Measurements from ENCODE around the gene STYXL1. TPM values are rescaled to one million over a fixed set of nuclear protein-coding genes. Genes with fewer than 3 reads are reported as not detected.

Gene STYXL1
- total RNA-seq, 1 donor from 2014 or later = 46.3 TPM

DNA sequence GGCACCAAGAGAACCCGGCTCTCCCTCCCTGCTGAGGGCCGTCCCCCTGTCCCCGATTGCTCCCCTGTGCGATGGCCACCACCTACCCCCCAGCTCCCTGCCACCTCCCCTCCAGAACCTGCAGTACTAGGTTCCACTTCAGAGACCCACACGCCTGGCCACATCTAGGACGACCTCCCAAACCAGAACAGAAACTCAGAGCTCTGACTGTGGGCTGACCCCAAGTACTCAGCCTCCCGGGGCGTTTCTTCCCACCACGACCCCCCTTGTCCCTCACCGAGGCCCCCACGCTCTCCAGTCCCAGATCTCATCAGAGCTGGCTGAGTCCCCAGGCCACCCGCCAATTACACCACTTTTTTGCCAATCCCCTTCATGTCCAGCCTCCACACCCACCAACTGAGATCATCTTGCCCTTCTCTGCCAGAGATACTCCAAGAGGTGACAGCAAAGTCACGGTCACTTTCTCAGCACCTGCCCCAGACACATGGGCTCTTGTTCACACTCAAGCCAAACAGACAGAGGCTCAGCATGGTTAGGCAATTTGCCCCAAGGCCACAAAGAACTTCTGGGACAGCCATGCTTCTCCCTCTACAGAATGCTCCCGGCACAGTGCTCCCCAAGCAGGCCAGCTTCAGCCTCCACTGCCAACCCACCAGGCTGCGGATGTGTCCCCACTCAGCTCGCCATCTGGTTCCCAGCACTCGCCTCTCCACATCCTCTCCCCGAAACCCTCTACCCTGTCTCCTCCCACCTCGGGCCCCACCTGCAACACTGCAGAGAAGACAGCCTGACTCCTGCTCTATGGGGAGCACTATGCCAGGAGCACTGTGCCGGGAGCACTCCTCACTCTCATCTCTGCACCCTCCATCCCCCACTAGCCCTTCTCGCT lies 58.1 kb downstream of the STYXL1 start:
- peak overlapping the region; percentile 61 for H3K4me3 Mint-ChIP-seq (ENCODE audit: unreplicated experiment)
- TF ChIP-seq, protein P1, sequence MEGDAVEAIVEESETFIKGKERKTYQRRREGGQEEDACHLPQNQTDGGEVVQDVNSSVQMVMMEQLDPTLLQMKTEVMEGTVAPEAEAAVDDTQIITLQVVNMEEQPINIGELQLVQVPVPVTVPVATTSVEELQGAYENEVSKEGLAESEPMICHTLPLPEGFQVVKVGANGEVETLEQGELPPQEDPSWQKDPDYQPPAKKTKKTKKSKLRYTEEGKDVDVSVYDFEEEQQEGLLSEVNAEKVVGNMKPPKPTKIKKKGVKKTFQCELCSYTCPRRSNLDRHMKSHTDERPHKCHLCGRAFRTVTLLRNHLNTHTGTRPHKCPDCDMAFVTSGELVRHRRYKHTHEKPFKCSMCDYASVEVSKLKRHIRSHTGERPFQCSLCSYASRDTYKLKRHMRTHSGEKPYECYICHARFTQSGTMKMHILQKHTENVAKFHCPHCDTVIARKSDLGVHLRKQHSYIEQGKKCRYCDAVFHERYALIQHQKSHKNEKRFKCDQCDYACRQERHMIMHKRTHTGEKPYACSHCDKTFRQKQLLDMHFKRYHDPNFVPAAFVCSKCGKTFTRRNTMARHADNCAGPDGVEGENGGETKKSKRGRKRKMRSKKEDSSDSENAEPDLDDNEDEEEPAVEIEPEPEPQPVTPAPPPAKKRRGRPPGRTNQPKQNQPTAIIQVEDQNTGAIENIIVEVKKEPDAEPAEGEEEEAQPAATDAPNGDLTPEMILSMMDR (IDR thresholded peaks at IDR 0.05; ENCODE audit: unreplicated experiment) = no peak
- no peak for DNase-seq (ENCODE audit: low spot score)
- peaks cover 8% of the 10 kb centered on the region for H3K27me3 Mint-ChIP-seq (ENCODE audit: unreplicated experiment)
- H3K27ac Mint-ChIP-seq (ENCODE audit: unreplicated experiment) = peak overlapping the region; percentile 6
- no peaks in the 10 kb centered on the region for H3K9me3 Mint-ChIP-seq (ENCODE audit: unreplicated experiment)
- H3K36me3 Mint-ChIP-seq (ENCODE audit: low read depth, unreplicated experiment) = peaks cover 9% of the 10 kb centered on the region
- H3K4me1 Mint-ChIP-seq (ENCODE audit: unreplicated experiment) = peaks cover 8% of the 10 kb centered on the region

DNA sequence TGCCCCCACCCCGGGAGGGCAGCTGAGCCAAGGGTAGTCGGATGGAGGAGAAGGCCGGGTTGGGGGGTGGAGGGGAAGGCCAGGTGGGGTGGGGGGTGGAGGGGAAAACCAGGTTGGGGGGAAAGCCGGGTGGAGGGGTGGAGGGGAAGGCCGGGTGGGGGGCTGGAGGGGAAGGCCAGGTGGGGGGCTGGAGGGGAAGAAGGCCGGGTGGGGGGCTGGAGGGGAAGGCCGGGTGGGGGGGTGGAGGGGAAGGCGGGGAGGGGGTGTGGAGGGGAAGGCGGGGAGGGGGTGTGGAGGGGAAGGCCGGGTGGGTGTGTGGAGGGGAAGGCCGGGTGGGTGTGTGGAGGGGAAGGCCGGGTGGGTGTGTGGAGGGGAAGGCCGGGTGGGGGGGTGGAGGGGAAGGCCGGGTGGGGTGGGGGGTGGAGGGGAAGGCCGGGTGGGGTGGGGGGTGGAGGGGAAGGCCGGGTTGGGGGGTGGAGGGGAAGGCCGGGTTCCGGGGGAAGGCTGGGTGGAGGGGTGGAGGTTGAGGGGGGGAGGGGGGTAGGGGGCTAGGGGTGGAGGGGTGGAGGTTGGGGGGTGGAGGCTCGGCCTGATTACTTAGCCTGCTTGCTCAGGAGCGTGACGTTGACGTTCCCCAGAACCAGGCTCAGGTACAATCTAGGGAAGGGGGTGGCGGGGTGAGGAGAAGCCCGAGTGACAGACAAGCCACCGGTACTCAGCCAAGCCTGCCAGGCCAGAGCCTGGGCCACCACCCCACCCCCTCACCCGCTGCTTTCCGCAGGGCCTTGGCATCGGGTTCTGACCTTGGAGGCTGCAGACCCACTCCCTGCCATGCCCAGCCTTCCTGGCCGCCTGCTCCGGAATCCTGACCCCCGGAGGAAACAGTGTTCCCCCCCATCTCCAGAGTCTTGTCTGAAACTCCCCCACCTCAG lies 59.0 kb downstream of the STYXL1 start:
- Mint-ChIP-seq H3K36me3 (ENCODE audit: low read depth, unreplicated experiment) (peaks cover 9% of the 10 kb centered on the region), H3K4me3 (ENCODE audit: unreplicated experiment) (no peak overlapping the region), H3K27ac (ENCODE audit: unreplicated experiment) (no peak overlapping the region), H3K27me3 (ENCODE audit: unreplicated experiment) (peaks cover 8% of the 10 kb centered on the region), H3K9me3 (ENCODE audit: unreplicated experiment) (no peaks in the 10 kb centered on the region), H3K4me1 (ENCODE audit: unreplicated experiment) (peaks cover 8% of the 10 kb centered on the region)
- TF ChIP-seq, protein P1 (IDR thresholded peaks at IDR 0.05; ENCODE audit: unreplicated experiment) = no peak
- DNase-seq (ENCODE audit: low spot score) = no peak

DNA sequence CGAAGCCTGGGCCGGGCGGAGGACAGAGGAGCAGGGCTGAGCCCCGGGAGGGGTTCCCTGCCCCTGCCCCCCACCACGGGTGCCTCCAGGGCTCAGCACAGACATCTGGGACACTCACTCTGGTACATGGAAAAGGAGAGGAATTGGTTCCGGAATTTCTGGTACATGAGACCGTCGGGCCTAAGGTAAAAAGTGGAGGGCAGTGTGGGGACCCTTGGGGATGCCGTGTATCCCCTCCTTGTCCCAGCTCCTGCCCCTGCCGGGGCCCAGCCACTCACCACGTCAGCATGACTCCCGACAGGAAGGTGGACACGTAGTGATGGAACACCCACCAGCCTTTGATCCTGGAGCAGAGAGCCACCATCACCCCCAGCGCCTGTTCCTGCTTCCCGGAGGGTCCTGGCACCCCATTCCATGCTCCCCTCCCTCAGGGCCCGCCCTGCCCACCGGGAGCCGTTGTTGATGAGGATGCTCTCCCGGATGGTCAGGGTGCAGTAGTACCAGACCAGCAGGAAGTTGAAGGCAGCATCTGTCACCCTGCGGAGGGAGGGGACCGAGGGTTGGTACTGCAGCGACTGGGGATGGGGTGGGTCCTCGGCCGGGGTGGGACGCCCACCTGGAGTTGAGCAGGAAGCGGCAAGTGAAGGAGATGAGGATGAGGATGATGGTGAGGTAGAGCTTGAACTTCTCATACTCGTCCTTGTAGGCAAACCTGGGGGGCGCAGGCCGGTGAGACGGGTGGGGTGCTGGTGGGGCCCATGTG lies 59.8 kb downstream of the STYXL1 start:
- Mint-ChIP-seq H3K4me3 (ENCODE audit: unreplicated experiment) (no peak overlapping the region), H3K36me3 (ENCODE audit: low read depth, unreplicated experiment) (peaks cover 9% of the 10 kb centered on the region), H3K4me1 (ENCODE audit: unreplicated experiment) (peaks cover 8% of the 10 kb centered on the region), H3K27ac (ENCODE audit: unreplicated experiment) (no peak overlapping the region), H3K9me3 (ENCODE audit: unreplicated experiment) (no peaks in the 10 kb centered on the region), H3K27me3 (ENCODE audit: unreplicated experiment) (peaks cover 6% of the 10 kb centered on the region)
- TF ChIP-seq, protein P1 (IDR thresholded peaks at IDR 0.05; ENCODE audit: unreplicated experiment) = no peak
- no peak for DNase-seq (ENCODE audit: low spot score)

DNA sequence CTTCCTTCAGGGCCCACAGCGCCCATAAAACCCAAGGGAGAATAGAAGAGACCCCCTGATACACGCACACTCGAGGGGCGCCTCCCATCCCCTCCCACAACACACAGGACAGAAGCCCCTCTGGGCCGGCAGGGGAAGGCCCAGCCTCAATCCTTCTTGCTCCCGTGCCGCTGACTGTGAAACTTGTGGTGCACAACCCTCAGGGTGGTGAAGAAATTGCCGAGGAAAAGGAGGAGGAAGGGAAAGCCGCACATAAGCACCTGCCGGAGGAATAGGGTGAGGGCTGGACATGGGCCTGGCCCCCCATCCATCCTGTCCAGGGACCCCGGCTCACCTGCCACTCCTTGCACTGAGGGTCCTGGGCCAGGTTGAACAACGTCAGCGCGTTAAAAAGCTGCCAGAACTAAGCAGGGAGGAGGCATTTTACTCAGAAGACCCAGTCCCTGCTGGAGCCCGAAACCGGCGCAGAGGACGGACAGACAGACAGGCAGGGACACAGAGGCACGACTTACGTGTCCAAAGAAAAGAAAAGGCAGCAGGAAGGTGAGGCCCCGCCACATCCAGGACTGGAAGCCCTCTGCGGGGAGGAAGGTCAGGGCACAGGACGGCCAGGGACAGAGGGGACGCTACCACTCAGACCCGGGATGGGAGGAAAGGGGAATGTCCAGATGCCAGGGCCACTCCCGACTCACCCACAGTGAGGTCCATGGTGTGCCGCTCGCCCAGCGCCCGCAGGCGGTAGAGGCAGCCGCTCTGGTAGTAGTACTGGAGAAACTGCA lies 60.6 kb downstream of the STYXL1 start:
- no peak overlapping the region for H3K27ac Mint-ChIP-seq (ENCODE audit: unreplicated experiment)
- DNase-seq (ENCODE audit: low spot score) = no peak
- peaks cover 8% of the 10 kb centered on the region for H3K4me1 Mint-ChIP-seq (ENCODE audit: unreplicated experiment)
- TF ChIP-seq, protein P1 (IDR thresholded peaks at IDR 0.05; ENCODE audit: unreplicated experiment) = no peak
- H3K4me3 Mint-ChIP-seq (ENCODE audit: unreplicated experiment) = peak overlapping the region; percentile 33
- H3K27me3 Mint-ChIP-seq (ENCODE audit: unreplicated experiment) = peaks cover 6% of the 10 kb centered on the region
- peaks cover 9% of the 10 kb centered on the region for H3K36me3 Mint-ChIP-seq (ENCODE audit: low read depth, unreplicated experiment)
- no peaks in the 10 kb centered on the region for H3K9me3 Mint-ChIP-seq (ENCODE audit: unreplicated experiment)

Data from endothelial cell (in vitro differentiated cells).